Osteoblast (primary cell): ENCODE measurements around the gene PIGM. TPM values are rescaled to one million over a fixed set of nuclear protein-coding genes. Genes with fewer than 3 reads are reported as not detected.

Source experiments
- DNase-seq: peaks from one replicate; pipeline ENCODE4 v3.0.0; 2011; ENCODE audit warnings: low spot score, mixed read lengths; ENCODE audit not compliant: insufficient read length; ENCODE audit errors: missing footprints
- H2AFZ ChIP-seq: 2 replicates; pipeline ENCODE4 v1.6.0; 2011; ENCODE audit warnings: mild to moderate bottlenecking, low read length
- H3K27ac ChIP-seq: 2 replicates; pipeline ENCODE4 v1.5.1; 2011; ENCODE audit warnings: mild to moderate bottlenecking, low read depth, low read length, moderate library complexity
- H3K27me3 ChIP-seq: 2 replicates; pipeline ENCODE4 v1.6.0; 2012; ENCODE audit warnings: mild to moderate bottlenecking, control low read depth, inconsistent platforms, low read length, moderate library complexity; ENCODE audit not compliant: insufficient read depth
- H3K36me3 ChIP-seq: 2 replicates; pipeline ENCODE4 v1.5.1; 2011; ENCODE audit warnings: mild to moderate bottlenecking, low read length, control low read depth, moderate library complexity; ENCODE audit not compliant: insufficient read depth
- H3K4me1 ChIP-seq: 2 replicates; pipeline ENCODE4 v1.5.1; 2011; ENCODE audit warnings: mild to moderate bottlenecking, low read length, control low read depth, moderate library complexity; ENCODE audit not compliant: insufficient read depth
- H3K4me2 ChIP-seq: 2 replicates; pipeline ENCODE4 v1.6.0; 2011; ENCODE audit warnings: mild to moderate bottlenecking, low read length; ENCODE audit not compliant: insufficient read depth
- H3K4me3 ChIP-seq: fragments of 200-600 bp; sonication (generic); 3 replicates; pipeline ENCODE4 v1.5.1; 2012; ENCODE audit warnings: mild to moderate bottlenecking, low read length, inconsistent platforms; ENCODE audit not compliant: insufficient read depth
- H3K79me2 ChIP-seq: 2 replicates; pipeline ENCODE4 v1.6.0; 2012; ENCODE audit warnings: mild to moderate bottlenecking, low read length, control low read depth, inconsistent platforms; ENCODE audit not compliant: insufficient read depth
- H3K9me3 ChIP-seq: 2 replicates; pipeline ENCODE4 v1.5.1; 2011; ENCODE audit warnings: low read depth, low read length, control low read depth
- H4K20me1 ChIP-seq: 2 replicates; pipeline ENCODE4 v1.6.0; 2012; ENCODE audit warnings: mild to moderate bottlenecking, low read length, control low read depth; ENCODE audit not compliant: insufficient read depth
- CTCF ChIP-seq: IDR thresholded peaks from 2 replicates; pipeline ENCODE4 v1.5.1; 2011; ENCODE audit warnings: mild to moderate bottlenecking, low read depth, low read length, moderate library complexity; ENCODE audit errors: extremely low read depth
- total RNA-seq: library from RNA; depleted of rRNA; stranded (reverse); fragments of >200 nt; gene quantifications from 2 replicates; pipeline ENCODE4 v1.2.3, GENCODE V29; 2012

PIGM gene
- total RNA-seq, 1 donor, result 7.2 TPM

DNA sequence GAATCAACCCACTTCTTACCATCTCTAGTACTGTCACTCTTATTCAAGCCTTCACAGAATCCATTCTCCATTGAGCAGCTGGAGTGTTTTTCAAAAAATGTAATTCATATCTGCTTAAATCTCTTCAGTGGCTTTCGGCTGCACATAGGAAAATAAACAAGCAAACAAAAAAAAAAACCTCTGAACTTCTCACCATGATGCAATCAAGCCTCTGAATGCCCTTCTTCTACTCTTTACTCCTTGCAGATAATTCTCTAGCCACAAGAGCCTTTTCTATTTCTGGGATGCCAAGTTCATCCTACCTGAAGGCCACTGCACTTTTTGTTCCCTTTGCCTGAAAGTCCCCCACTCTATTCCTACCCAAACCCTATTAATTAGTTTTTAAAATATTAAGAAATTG is 14.2 kb downstream of the PIGM start:
- H3K4me3 ChIP-seq, result no peak overlapping the region
- DNase-seq, result no peak
- no peak overlapping the region for H3K4me2 ChIP-seq
- no peak overlapping the region for H3K27ac ChIP-seq
- no peak for TF ChIP-seq CTCF
- peaks cover 3% of the 10 kb centered on the region for H3K27me3 ChIP-seq
- no peaks in the 10 kb centered on the region for H4K20me1 ChIP-seq
- H3K9me3 ChIP-seq, result no peaks in the 10 kb centered on the region
- no peaks in the 10 kb centered on the region for H3K79me2 ChIP-seq
- peaks cover 14% of the 10 kb centered on the region for H3K4me1 ChIP-seq
- no peak overlapping the region for H2AFZ ChIP-seq
- no peaks in the 10 kb centered on the region for H3K36me3 ChIP-seq

DNA sequence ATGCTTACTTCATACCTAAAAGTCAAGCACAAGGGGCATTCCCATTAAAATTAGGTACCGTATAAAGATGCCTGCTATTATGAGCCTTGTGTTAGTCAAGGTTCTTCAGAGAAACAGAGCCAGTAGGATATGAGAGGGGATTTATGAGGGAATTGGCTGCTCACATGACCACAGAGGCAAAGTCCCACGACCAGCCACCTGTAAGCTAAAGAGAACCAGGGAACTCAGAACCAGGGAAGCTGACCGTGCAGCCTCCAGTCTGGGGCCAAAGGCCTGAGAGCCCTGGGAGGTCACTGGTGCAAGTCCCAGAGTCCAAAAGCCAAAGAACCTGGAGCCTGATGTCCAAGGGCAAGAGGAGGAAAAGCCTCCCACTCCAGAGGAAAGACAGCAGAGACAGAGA is 20.0 kb downstream of the PIGM start:
- TF ChIP-seq CTCF, result no peak
- Histone ChIP-seq H3K27me3 (peaks cover 10% of the 10 kb centered on the region), H3K4me1 (no peaks in the 10 kb centered on the region), H2AFZ (no peak overlapping the region), H3K36me3 (no peaks in the 10 kb centered on the region), H3K79me2 (no peaks in the 10 kb centered on the region), H3K4me2 (no peak overlapping the region), H3K9me3 (no peaks in the 10 kb centered on the region), H3K4me3 (no peak overlapping the region), H3K27ac (no peak overlapping the region), H4K20me1 (no peaks in the 10 kb centered on the region)
- DNase-seq, result no peak

DNA sequence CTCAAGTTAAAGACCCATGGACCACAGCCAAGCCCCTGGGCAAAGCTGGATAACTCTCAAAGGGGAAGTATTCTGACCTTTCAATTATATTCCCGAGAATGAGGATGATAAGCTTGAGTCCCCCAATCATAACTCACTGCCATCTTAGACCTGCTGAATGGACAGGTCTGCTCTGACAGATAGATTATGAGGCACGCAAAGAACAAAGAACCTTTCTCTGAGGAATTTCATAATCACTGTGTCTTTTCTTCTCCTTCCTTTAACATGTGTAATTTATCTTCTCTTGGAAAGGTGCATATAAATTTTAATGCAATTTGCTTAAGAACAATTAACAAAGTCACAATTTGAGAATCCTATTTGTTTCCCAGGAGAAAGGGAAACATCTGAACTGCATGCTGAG is 22.0 kb downstream of the PIGM start:
- DNase-seq, result no peak
- no peaks in the 10 kb centered on the region for H4K20me1 ChIP-seq
- no peaks in the 10 kb centered on the region for H3K4me1 ChIP-seq
- no peak overlapping the region for H3K27ac ChIP-seq
- TF ChIP-seq CTCF, result no peak
- H3K36me3 ChIP-seq, result no peaks in the 10 kb centered on the region
- no peak overlapping the region for H3K4me2 ChIP-seq
- H3K79me2 ChIP-seq, result no peaks in the 10 kb centered on the region
- H3K9me3 ChIP-seq, result no peaks in the 10 kb centered on the region
- H2AFZ ChIP-seq, result no peak overlapping the region
- peaks cover 10% of the 10 kb centered on the region for H3K27me3 ChIP-seq
- no peak overlapping the region for H3K4me3 ChIP-seq

- no peak overlapping the region for H3K27ac ChIP-seq
Observed at GRCh38 chr1:160009081-160009480, 22.7 kb downstream of the PIGM start.

More at GRCh38 chr1:160009081-160009480, 22.7 kb downstream of the PIGM start:
- Histone ChIP-seq H3K9me3 (no peaks in the 10 kb centered on the region), H3K4me1 (no peaks in the 10 kb centered on the region), H3K4me2 (no peak overlapping the region), H3K79me2 (no peaks in the 10 kb centered on the region), H3K4me3 (no peak overlapping the region), H3K27me3 (peaks cover 10% of the 10 kb centered on the region), H2AFZ (no peak overlapping the region), H4K20me1 (no peaks in the 10 kb centered on the region), H3K36me3 (no peaks in the 10 kb centered on the region)
- DNase-seq, result no peak
- no peak for TF ChIP-seq CTCF
